Smooth muscle cell (in vitro differentiated cells): ENCODE data around the gene HDAC4. TPM values are rescaled to one million over a fixed set of nuclear protein-coding genes. Genes with fewer than 3 reads are reported as not detected.

Experiments
- DNase-seq: peaks from one replicate; lab custom pipeline; 2025; ENCODE audit not compliant: unreplicated experiment; lab: John Stamatoyannopoulos, UW
- H2AFZ ChIP-seq: fragments of 200-600 bp; sonication (generic); 2 replicates; pipeline ENCODE4 v1.6.0; 2016; ENCODE audit warnings: antibody characterized with exemption, low read depth, mild to moderate bottlenecking
- H3F3A ChIP-seq: fragments of 200-600 bp; sonication (generic); 2 replicates; pipeline ENCODE4 v1.6.0; 2017; ENCODE audit warnings: antibody characterized with exemption, low read depth
- H3K27ac ChIP-seq: fragments of 200-600 bp; sonication (generic); 2 replicates; pipeline ENCODE4 v1.5.1; 2016; ENCODE audit warnings: low read depth, mild to moderate bottlenecking
- H3K27me3 ChIP-seq: fragments of 200-600 bp; sonication (generic); 2 replicates; pipeline ENCODE4 v1.6.1; 2016; ENCODE audit warnings: low read depth, mild to moderate bottlenecking
- H3K36me3 ChIP-seq: fragments of 200-600 bp; sonication (generic); 2 replicates; pipeline ENCODE4 v1.5.1; 2016; ENCODE audit warnings: low read depth
- H3K4me1 ChIP-seq: fragments of 200-600 bp; sonication (generic); 2 replicates; pipeline ENCODE4 v1.5.1; 2016; ENCODE audit warnings: low read depth
- H3K4me2 ChIP-seq: fragments of 200-600 bp; sonication (generic); 2 replicates; pipeline ENCODE4 v1.6.0; 2016; ENCODE audit warnings: mild to moderate bottlenecking
- H3K4me3 ChIP-seq: fragments of 200-600 bp; sonication (generic); 2 replicates; pipeline ENCODE4 v1.5.1; 2016; ENCODE audit warnings: mild to moderate bottlenecking
- H3K79me2 ChIP-seq: fragments of 200-600 bp; sonication (generic); 2 replicates; pipeline ENCODE4 v1.6.0; 2016; ENCODE audit warnings: low read depth, mild to moderate bottlenecking
- H3K9ac ChIP-seq: fragments of 200-600 bp; sonication (generic); 2 replicates; pipeline ENCODE4 v1.6.0; 2016; ENCODE audit warnings: low read depth
- H3K9me3 ChIP-seq: fragments of 200-600 bp; sonication (generic); replicated peaks from 2 replicates; pipeline ENCODE4 v1.5.1; 2016; ENCODE audit warnings: low read depth
- H4K20me1 ChIP-seq: fragments of 200-600 bp; sonication (generic); 2 replicates; pipeline ENCODE4 v1.6.0; 2016; ENCODE audit warnings: low read depth
- CTCF ChIP-seq: fragments of 200-600 bp; sonication (generic); IDR thresholded peaks from 2 replicates; pipeline ENCODE4 v1.5.1; 2017; ENCODE audit warnings: borderline replicate concordance, mild to moderate bottlenecking, antibody characterized with exemption; ENCODE audit not compliant: insufficient read depth, poor library complexity, severe bottlenecking
- WGBS: methylation state at CpG from one replicate; pipeline ENCODE4 v1.1.7; 2016; ENCODE audit warnings: low lambda C conversion rate; 5-methylcytosine and 5-hydroxymethylcytosine counted together
- polyA plus RNA-seq: library from polyadenylated mRNA; unstranded; fragments of >200 nt; fragmentation: Nextera tagmentation; extraction: Ambion mirVana; gene quantifications from 2 replicates; pipeline ENCODE4 v1.2.1, GENCODE V29; 2016
- total RNA-seq: library from RNA; depleted of rRNA; stranded (reverse); fragments of >200 nt; gene quantifications from 2 replicates; pipeline ENCODE4 v1.2.3, GENCODE V29; 2014

HDAC4 gene
- total and polyA plus RNA-seq, 2 experiments from 2014 or later = 6.2 to 35.7 TPM

- no peaks in the 10 kb centered on the region for H3K27me3 ChIP-seq
- no peak overlapping the region for H3K4me2 ChIP-seq
- H3K4me1 ChIP-seq = no peaks in the 10 kb centered on the region
- no peak overlapping the region for H3K4me3 ChIP-seq
- WGBS = over 99% methylated on average over 24 of the region's 24 CpGs
- DNase-seq = no peak
- H3K9ac ChIP-seq = no peak overlapping the region
- H3K9me3 ChIP-seq = no peaks in the 10 kb centered on the region
- H3K79me2 ChIP-seq = no peaks in the 10 kb centered on the region
- no peak for TF ChIP-seq CTCF
- H3F3A ChIP-seq = no peaks in the 10 kb centered on the region
- H2AFZ ChIP-seq = no peak overlapping the region
- H3K36me3 ChIP-seq = no peaks in the 10 kb centered on the region
- H4K20me1 ChIP-seq = no peaks in the 10 kb centered on the region
- H3K27ac ChIP-seq = no peak overlapping the region
Observed at GRCh38 chr2:239084007-239084406, 316.8 kb downstream of the HDAC4 start.

GRCh38 chr2:239082425-239082824 lies 318.4 kb downstream of the HDAC4 start:
- Histone ChIP-seq H3K27ac (no peak overlapping the region), H3K9ac (no peak overlapping the region), H3K36me3 (no peaks in the 10 kb centered on the region), H2AFZ (no peak overlapping the region), H3K4me3 (no peak overlapping the region), H3K79me2 (no peaks in the 10 kb centered on the region), H4K20me1 (no peaks in the 10 kb centered on the region), H3F3A (no peaks in the 10 kb centered on the region), H3K9me3 (no peaks in the 10 kb centered on the region), H3K4me1 (no peaks in the 10 kb centered on the region), H3K4me2 (no peak overlapping the region), H3K27me3 (no peaks in the 10 kb centered on the region)
- WGBS = 95% methylated on average over 14 of the region's 14 CpGs
- DNase-seq = no peak
- TF ChIP-seq CTCF = no peak

- H3K79me2 ChIP-seq = no peaks in the 10 kb centered on the region
- H3K27ac ChIP-seq = no peak overlapping the region
- H3K9ac ChIP-seq = no peak overlapping the region
- H3K4me2 ChIP-seq = no peak overlapping the region
- H3K4me1 ChIP-seq = no peaks in the 10 kb centered on the region
- DNase-seq = no peak
- H4K20me1 ChIP-seq = no peaks in the 10 kb centered on the region
- no peaks in the 10 kb centered on the region for H3K27me3 ChIP-seq
- no peaks in the 10 kb centered on the region for H3K9me3 ChIP-seq
- TF ChIP-seq CTCF = no peak
- H3K36me3 ChIP-seq = no peaks in the 10 kb centered on the region
- H2AFZ ChIP-seq = no peak overlapping the region
- 96% methylated on average over 16 of the region's 18 CpGs for WGBS
- H3K4me3 ChIP-seq = no peak overlapping the region
- no peaks in the 10 kb centered on the region for H3F3A ChIP-seq
Observed at GRCh38 chr2:239081622-239082021, 319.2 kb downstream of the HDAC4 start.

GRCh38 chr2:239081046-239081445 lies 319.8 kb downstream of the HDAC4 start:
- no peaks in the 10 kb centered on the region for H3K27me3 ChIP-seq
- H2AFZ ChIP-seq = no peak overlapping the region
- no peaks in the 10 kb centered on the region for H3K9me3 ChIP-seq
- H3K4me1 ChIP-seq = no peaks in the 10 kb centered on the region
- H3K4me3 ChIP-seq = no peak overlapping the region
- no peaks in the 10 kb centered on the region for H3K79me2 ChIP-seq
- H3F3A ChIP-seq = no peaks in the 10 kb centered on the region
- TF ChIP-seq CTCF = no peak
- WGBS = 97% methylated on average over 19 of the region's 19 CpGs
- no peak for DNase-seq
- H3K27ac ChIP-seq = no peak overlapping the region
- H4K20me1 ChIP-seq = no peaks in the 10 kb centered on the region
- no peaks in the 10 kb centered on the region for H3K36me3 ChIP-seq
- no peak overlapping the region for H3K4me2 ChIP-seq
- H3K9ac ChIP-seq = no peak overlapping the region
